GM13977 (cell line): ENCODE data around the gene SEZ6L2.
A peak's percentile ranks its signal among the peaks of the same experiment; 100 is the strongest.

Experiments
- DNase-seq: peaks from one replicate; pipeline ENCODE4 v3.0.0; 2012; ENCODE audit warnings: low spot score
- in situ Hi-C: fragments of 300-500 bp; cut with MboI; formaldehyde crosslinking; loops from one replicate; pipeline ENCODE4 v1.12.0; 2022; ENCODE audit warnings: low sequenced_read_pairs, low pct_unique_long_range_greater_than_20kb, mixed read lengths, inconsistent platforms; ENCODE audit not compliant: unreplicated experiment
- TF ChIP-seq, protein P1 (sequence below): IDR thresholded peaks from 2 replicates; pipeline ENCODE4 v1.5.1; 2012; ENCODE audit warnings: mild to moderate bottlenecking, control low read depth; ENCODE audit not compliant: insufficient read depth; ENCODE audit errors: extremely low read depth, missing control alignments

Gene SEZ6L2

GRCh38 chr16:29862884-29863668 lies 36.3 kb downstream of the SEZ6L2 start, which contains the start of gene CDIPT:
Gene CDIPT, minus strand, starts transcription at chr16:29863226. Its CDS starts 369 bp downstream, at chr16:29862857.
- TF ChIP-seq, protein P1, sequence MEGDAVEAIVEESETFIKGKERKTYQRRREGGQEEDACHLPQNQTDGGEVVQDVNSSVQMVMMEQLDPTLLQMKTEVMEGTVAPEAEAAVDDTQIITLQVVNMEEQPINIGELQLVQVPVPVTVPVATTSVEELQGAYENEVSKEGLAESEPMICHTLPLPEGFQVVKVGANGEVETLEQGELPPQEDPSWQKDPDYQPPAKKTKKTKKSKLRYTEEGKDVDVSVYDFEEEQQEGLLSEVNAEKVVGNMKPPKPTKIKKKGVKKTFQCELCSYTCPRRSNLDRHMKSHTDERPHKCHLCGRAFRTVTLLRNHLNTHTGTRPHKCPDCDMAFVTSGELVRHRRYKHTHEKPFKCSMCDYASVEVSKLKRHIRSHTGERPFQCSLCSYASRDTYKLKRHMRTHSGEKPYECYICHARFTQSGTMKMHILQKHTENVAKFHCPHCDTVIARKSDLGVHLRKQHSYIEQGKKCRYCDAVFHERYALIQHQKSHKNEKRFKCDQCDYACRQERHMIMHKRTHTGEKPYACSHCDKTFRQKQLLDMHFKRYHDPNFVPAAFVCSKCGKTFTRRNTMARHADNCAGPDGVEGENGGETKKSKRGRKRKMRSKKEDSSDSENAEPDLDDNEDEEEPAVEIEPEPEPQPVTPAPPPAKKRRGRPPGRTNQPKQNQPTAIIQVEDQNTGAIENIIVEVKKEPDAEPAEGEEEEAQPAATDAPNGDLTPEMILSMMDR = peak; percentile 86
- in situ Hi-C loops = no loop called here
- peak; percentile 95 for DNase-seq

GRCh38 chr16:29862383-29862883 lies 36.9 kb downstream of the SEZ6L2 start:
- in situ Hi-C loops = no loop called here
- DNase-seq = no peak
- TF ChIP-seq, protein P1 = peak; percentile 25

GRCh38 chr16:29860218-29860617 lies 39.1 kb downstream of the SEZ6L2 start:
- TF ChIP-seq, protein P1 = no peak
- DNase-seq = no peak
- in situ Hi-C loops = no loop called here

GRCh38 chr16:29858974-29859373 lies 40.4 kb downstream of the SEZ6L2 start:
- no peak for DNase-seq
- TF ChIP-seq, protein P1 = no peak
- in situ Hi-C loops = no loop called here

GRCh38 chr16:29858149-29858849 lies 41.1 kb downstream of the SEZ6L2 start:
- TF ChIP-seq, protein P1 = no peak
- no peak for DNase-seq
- in situ Hi-C loops = no loop called here

DNA sequence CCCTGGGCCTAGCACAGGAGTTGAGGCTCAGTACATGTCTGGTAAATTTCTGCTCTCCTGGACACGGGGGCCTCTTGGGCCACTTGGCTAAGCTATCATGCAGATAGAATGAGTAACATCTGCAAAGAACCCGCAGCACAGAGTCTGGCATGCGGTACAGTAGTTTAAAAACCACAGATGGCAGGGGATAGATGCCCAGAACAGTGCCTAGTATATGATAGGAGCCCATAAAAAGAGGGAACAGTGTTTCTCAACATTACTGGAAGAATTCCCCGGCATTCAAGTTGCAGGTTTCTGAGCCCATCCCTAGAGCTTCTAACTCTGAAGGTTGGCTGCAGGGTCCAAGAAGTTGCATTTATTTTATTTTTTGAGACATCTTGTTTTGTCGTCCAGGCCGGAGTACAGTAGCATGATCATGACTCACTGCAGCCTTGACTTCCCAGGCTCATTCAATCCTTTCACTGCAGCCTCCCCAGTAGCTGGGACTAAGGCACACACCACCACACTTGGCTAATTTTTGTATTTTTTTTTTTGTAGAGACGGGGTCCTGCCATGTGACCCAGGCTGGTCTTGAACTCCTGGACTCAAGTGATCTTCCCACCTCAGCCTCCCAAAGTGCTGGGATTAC lies 42.1 kb downstream of the SEZ6L2 start:
- in situ Hi-C loops = no loop called here
- no peak for DNase-seq
- TF ChIP-seq, protein P1 = no peak
